Thoracic aorta (tissue), 2 donors: ENCODE results near the gene CPLX3. TPM values are rescaled to one million over a fixed set of nuclear protein-coding genes. Genes with fewer than 3 reads are reported as not detected.

ENCODE experiments used
- ATAC-seq: fragments of 150-250 bp; one replicate; pipeline ENCODE4 v1.8.0; 2017; ENCODE audit warnings: low read depth; ENCODE audit not compliant: insufficient number of reproducible peaks, low FRiP score
- DNase-seq: peaks from one replicate; pipeline ENCODE4 v3.0.0-alpha.2; 2020; ENCODE audit warnings: low spot score
- H3K27ac ChIP-seq, 2 donors: fragments of 200-600 bp; sonication (generic); 1 replicate in 1 of 2; 2 replicates in 1 of 2; pipeline ENCODE4 v1.5.1; 2016; ENCODE audit warnings: mild to moderate bottlenecking in 2 of 2, moderate library complexity in 2 of 2
- H3K27me3 ChIP-seq: fragments of 200-600 bp; sonication (generic); replicated peaks from 2 replicates; pipeline ENCODE4 v1.6.0; 2016; ENCODE audit warnings: mild to moderate bottlenecking; ENCODE audit not compliant: insufficient read depth
- H3K36me3 ChIP-seq: fragments of 200-600 bp; sonication (generic); one replicate; pipeline ENCODE4 v1.5.1; 2016
- H3K4me1 ChIP-seq, 2 donors: fragments of 200-600 bp; sonication (generic); 1 replicate in 1 of 2; 2 replicates in 1 of 2; pipeline versions ENCODE4 v1.5.1 to v1.6.0; 2016; ENCODE audit warnings: low read depth in 2 of 2, mild to moderate bottlenecking in 1 of 2; ENCODE audit not compliant: control insufficient read depth in 1 of 2
- H3K4me3 ChIP-seq: fragments of 200-600 bp; sonication (generic); 2 replicates; pipeline ENCODE4 v1.5.1; 2016; ENCODE audit warnings: mild to moderate bottlenecking
- H3K9me3 ChIP-seq: fragments of 200-600 bp; sonication (generic); 2 replicates; pipeline ENCODE4 v1.5.1; 2016
- total RNA-seq, 2 donors: library from RNA; depleted of rRNA; stranded (reverse); fragments of >200 nt; gene quantifications; one replicate each; pipeline versions ENCODE4 v1.1.0 to v1.2.3, GENCODE V29; 2016
- TF ChIP-seq, protein P1 (sequence below): fragments of 200-600 bp; sonication (generic); IDR thresholded peaks from one replicate; pipeline ENCODE4 v1.5.1; 2019; ENCODE audit warnings: antibody characterized with exemption

Gene CPLX3
- total RNA-seq, 2 donors from 2014 or later: not detected

DNA sequence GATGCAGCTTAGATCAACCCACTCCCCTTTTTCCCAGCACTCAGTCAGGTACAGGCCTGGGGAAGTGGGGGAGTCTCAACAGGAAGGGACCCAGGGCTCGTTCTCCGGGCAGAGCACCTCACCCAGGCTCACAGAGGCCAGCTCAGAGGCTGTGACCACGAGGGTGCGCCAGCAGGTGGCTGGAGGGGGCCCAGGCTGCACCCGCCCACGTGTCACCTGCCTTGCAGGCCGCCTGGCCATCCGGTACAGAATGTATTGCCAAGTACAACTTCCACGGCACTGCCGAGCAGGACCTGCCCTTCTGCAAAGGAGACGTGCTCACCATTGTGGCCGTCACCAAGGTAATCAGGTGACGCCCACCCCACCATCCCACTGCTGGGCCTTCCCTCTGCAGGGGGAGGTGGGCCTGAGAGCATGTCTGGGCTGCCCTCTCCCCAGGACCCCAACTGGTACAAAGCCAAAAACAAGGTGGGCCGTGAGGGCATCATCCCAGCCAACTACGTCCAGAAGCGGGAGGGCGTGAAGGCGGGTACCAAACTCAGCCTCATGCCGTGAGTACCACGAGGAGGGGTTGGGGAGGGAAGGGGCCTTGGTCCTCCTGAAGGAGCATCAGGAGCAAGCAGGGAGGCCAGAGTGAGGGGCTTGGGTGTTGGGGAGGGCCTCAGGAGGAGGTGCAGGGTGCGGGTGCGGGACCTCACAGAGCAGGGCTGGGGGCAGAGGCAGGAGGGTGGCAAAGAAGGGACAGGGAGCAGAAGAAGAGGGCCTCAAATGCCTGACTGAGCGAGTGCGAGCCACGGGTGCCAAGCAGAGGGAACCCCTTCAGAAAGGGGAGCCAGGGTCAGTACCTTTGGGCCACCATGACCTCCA lies 27.8 kb upstream of the CPLX3 start:
- TF ChIP-seq, protein P1, sequence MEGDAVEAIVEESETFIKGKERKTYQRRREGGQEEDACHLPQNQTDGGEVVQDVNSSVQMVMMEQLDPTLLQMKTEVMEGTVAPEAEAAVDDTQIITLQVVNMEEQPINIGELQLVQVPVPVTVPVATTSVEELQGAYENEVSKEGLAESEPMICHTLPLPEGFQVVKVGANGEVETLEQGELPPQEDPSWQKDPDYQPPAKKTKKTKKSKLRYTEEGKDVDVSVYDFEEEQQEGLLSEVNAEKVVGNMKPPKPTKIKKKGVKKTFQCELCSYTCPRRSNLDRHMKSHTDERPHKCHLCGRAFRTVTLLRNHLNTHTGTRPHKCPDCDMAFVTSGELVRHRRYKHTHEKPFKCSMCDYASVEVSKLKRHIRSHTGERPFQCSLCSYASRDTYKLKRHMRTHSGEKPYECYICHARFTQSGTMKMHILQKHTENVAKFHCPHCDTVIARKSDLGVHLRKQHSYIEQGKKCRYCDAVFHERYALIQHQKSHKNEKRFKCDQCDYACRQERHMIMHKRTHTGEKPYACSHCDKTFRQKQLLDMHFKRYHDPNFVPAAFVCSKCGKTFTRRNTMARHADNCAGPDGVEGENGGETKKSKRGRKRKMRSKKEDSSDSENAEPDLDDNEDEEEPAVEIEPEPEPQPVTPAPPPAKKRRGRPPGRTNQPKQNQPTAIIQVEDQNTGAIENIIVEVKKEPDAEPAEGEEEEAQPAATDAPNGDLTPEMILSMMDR: no peak
- no peaks in the 10 kb centered on the region for H3K9me3 ChIP-seq
- no peaks in the 10 kb centered on the region for H3K27me3 ChIP-seq
- DNase-seq (no peak), ATAC-seq (no peak)
- H3K36me3 ChIP-seq: peaks cover 18% of the 10 kb centered on the region
- no peak overlapping the region for H3K4me3 ChIP-seq
- H3K4me1 ChIP-seq: no peaks in the 10 kb centered on the region
- H3K27ac ChIP-seq: no peak overlapping the region

DNA sequence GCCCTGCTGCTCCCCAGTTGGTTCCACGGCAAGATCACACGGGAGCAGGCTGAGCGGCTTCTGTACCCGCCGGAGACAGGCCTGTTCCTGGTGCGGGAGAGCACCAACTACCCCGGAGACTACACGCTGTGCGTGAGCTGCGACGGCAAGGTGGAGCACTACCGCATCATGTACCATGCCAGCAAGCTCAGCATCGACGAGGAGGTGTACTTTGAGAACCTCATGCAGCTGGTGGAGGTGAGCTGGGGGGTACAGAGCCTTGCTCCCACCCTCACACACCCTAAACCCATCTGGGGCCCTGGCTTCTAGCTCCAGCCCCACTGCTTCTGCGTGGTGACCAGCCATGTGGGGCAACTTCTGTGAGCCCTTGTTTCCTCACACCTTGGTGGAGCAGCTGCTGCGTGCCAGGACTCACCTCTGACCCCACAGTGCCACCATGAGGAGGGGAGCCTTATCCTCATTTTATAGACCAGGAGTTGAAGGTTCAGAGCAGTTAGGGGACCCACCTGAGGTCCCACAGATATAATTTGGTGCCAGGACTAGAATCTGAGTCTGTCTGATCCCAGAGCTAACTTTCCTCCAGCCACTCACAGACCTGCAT lies 27.1 kb upstream of the CPLX3 start:
- Histone ChIP-seq H3K9me3 (no peaks in the 10 kb centered on the region), H3K27me3 (no peaks in the 10 kb centered on the region), H3K4me1 (no peaks in the 10 kb centered on the region), H3K4me3 (no peak overlapping the region), H3K27ac (no peak overlapping the region), H3K36me3 (peaks cover 21% of the 10 kb centered on the region)
- TF ChIP-seq, protein P1: no peak
- DNase-seq: no peak
- ATAC-seq: no peak

DNA sequence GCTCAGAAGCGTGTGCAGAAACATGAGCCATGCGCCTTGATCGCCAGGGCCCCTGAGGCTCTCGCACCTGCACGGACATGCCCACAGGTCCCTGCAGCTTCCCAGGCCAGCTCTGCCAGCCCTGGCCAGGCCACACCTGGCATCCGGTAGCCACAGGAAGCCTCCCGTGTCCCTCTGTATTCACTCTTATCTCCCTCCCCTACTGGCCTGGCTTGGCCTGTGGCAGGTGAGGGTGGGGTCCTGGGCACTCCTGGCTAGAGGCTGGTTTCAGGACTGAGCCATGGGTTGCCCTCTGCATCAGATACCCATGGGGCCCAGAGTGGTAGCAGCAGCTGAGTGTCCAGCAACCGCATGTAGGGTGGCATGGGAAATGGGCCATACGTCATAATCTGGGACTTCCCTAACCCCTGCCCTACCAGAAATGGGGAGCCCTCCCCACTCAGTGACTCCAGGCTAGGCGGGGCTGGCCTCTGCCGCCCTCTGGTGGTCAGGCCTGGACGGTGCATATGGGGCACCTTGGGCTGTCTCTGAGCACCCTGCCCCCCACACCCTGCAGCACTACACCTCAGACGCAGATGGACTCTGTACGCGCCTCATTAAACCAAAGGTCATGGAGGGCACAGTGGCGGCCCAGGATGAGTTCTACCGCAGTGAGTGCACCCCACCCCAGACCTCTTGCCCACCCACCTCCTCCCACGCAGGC lies 26.4 kb upstream of the CPLX3 start:
- H3K27me3 ChIP-seq: no peaks in the 10 kb centered on the region
- H3K9me3 ChIP-seq: no peaks in the 10 kb centered on the region
- TF ChIP-seq, protein P1: peak; percentile 96
- peaks cover 21% of the 10 kb centered on the region for H3K36me3 ChIP-seq
- no peak overlapping the region for H3K27ac ChIP-seq
- H3K4me1 ChIP-seq: no peaks in the 10 kb centered on the region
- DNase-seq (peak; percentile 19), ATAC-seq (peak; percentile 32)
- H3K4me3 ChIP-seq: no peak overlapping the region

DNA sequence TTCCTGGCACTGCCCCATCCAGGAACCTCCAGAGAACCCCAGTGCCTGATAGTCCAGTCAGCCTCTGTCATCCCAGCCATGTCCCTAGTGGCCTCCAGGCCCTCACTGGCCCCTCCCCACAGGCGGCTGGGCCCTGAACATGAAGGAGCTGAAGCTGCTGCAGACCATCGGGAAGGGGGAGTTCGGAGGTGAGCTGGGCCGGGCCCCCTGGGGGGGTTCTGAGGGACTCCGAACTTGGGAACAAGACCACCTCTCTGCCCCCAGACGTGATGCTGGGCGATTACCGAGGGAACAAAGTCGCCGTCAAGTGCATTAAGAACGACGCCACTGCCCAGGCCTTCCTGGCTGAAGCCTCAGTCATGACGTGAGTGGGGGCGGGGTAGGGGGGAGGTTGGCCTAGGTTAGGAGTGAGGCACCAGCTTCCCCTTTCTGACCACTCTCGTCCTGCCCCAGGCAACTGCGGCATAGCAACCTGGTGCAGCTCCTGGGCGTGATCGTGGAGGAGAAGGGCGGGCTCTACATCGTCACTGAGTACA lies 25.8 kb upstream of the CPLX3 start:
- Histone ChIP-seq H3K4me1 (no peaks in the 10 kb centered on the region), H3K36me3 (peaks cover 21% of the 10 kb centered on the region), H3K4me3 (no peak overlapping the region), H3K9me3 (no peaks in the 10 kb centered on the region), H3K27ac (no peak overlapping the region), H3K27me3 (no peaks in the 10 kb centered on the region)
- DNase-seq (no peak), ATAC-seq (no peak)
- TF ChIP-seq, protein P1: no peak
